GM21526 (cell line): ENCODE data around the gene RAB37.

Experiments
- ATAC-seq: cut with Tn5 transposase; IDR thresholded peaks from one replicate; pipeline ENCODE4 v1.9.1; 2021; ENCODE audit warnings: moderate library complexity; ENCODE audit not compliant: unreplicated experiment, low FRiP score

Gene RAB37

GRCh38 chr17:74736513-74737298 is at the start of gene RAB37:
RAB37 (plus strand) TSS chr17:74737256; CDS start chr17:74737273, 17 bp downstream.
- no peak for ATAC-seq

- no peak for ATAC-seq
These were observed 49.2 kb upstream of the RAB37 start for GRCh38 chr17:74687886-74688285.

- no peak for ATAC-seq
These were observed 46.6 kb upstream of the RAB37 start for GRCh38 chr17:74690409-74690825.

GRCh38 chr17:74691151-74691550 is 45.9 kb upstream of the RAB37 start:
- ATAC-seq = no peak

GRCh38 chr17:74694081-74694480 is 43.0 kb upstream of the RAB37 start:
- no peak for ATAC-seq

GRCh38 chr17:74695629-74696028 is 41.4 kb upstream of the RAB37 start:
- no peak for ATAC-seq

- ATAC-seq = no peak
These were observed 39.5 kb upstream of the RAB37 start for GRCh38 chr17:74697515-74697914.

GRCh38 chr17:74698069-74698468 is 39.0 kb upstream of the RAB37 start:
- ATAC-seq = no peak

GRCh38 chr17:74699236-74699635 is 37.8 kb upstream of the RAB37 start:
- ATAC-seq = no peak

- no peak for ATAC-seq
These were observed 34.8 kb upstream of the RAB37 start for GRCh38 chr17:74702116-74702871.

GRCh38 chr17:74703311-74703710 is 33.7 kb upstream of the RAB37 start:
- ATAC-seq = no peak

GRCh38 chr17:74704544-74704943 is 32.5 kb upstream of the RAB37 start:
- ATAC-seq = no peak

- no peak for ATAC-seq
These were observed 25.8 kb upstream of the RAB37 start for GRCh38 chr17:74711058-74711824.

- ATAC-seq = no peak
These were observed 24.8 kb upstream of the RAB37 start for GRCh38 chr17:74712301-74712700.

GRCh38 chr17:74712756-74713155 is 24.3 kb upstream of the RAB37 start, which contains the start of gene CD300LF:
CD300LF (minus strand) TSS chr17:74712923; CDS start chr17:74712866, 57 bp downstream.
- no peak for ATAC-seq

- ATAC-seq = no peak
These were observed 23.8 kb upstream of the RAB37 start for GRCh38 chr17:74713171-74713755.

- no peak for ATAC-seq
These were observed 21.9 kb upstream of the RAB37 start for GRCh38 chr17:74715144-74715543.

GRCh38 chr17:74720506-74720905 is 16.6 kb upstream of the RAB37 start:
- ATAC-seq = no peak

- ATAC-seq = no peak
These were observed 14.3 kb upstream of the RAB37 start for GRCh38 chr17:74722782-74723181.

- ATAC-seq = no peak
These were observed 13.2 kb upstream of the RAB37 start for GRCh38 chr17:74723891-74724290.

- ATAC-seq = no peak
These were observed 11.9 kb upstream of the RAB37 start for GRCh38 chr17:74725111-74725510.
